HG02759 (cell line): ENCODE measurements around the gene TPRX1.
"Not testable (repeated sequence)": the region's sequence is repeated elsewhere in the genome, so short reads cannot be mapped to it uniquely, and the experiment has no call there.

Experiments used
- ATAC-seq: cut with Tn5 transposase; IDR thresholded peaks from one replicate; pipeline ENCODE4 v1.9.1; 2021; ENCODE audit warnings: mild to moderate bottlenecking, moderate library complexity; ENCODE audit not compliant: unreplicated experiment

TPRX1 gene

GRCh38 chr19:47804451-47804850, at the start of gene TPRX1:
Gene TPRX1 (minus strand): TSS chr19:47804551. CDS start chr19:47804539, 12 bp downstream.
- not testable (repeated sequence) for ATAC-seq

- no peak for ATAC-seq
Measured at GRCh38 chr19:47853003-47853402, 48.7 kb upstream of the TPRX1 start.

- no peak for ATAC-seq
Measured at GRCh38 chr19:47848823-47849473, 44.6 kb upstream of the TPRX1 start.

- no peak for ATAC-seq
Measured at GRCh38 chr19:47848425-47848822, 44.1 kb upstream of the TPRX1 start.

GRCh38 chr19:47842941-47843340, 38.6 kb upstream of the TPRX1 start:
- no peak for ATAC-seq

- ATAC-seq, result no peak
Measured at GRCh38 chr19:47839913-47840312, 35.6 kb upstream of the TPRX1 start.

GRCh38 chr19:47839411-47839810, 35.1 kb upstream of the TPRX1 start:
- ATAC-seq, result no peak

GRCh38 chr19:47836038-47836437, 31.7 kb upstream of the TPRX1 start:
- ATAC-seq, result no peak

- ATAC-seq, result no peak
Measured at GRCh38 chr19:47832723-47833122, 28.4 kb upstream of the TPRX1 start.

- ATAC-seq, result no peak
Measured at GRCh38 chr19:47826800-47827199, 22.4 kb upstream of the TPRX1 start.

GRCh38 chr19:47824396-47824795, 20.0 kb upstream of the TPRX1 start:
- ATAC-seq, result no peak

GRCh38 chr19:47821460-47822020, 17.2 kb upstream of the TPRX1 start, which contains the start of gene CRX:
Gene CRX (plus strand): TSS chr19:47821937. CDS start chr19:47834444, 12,507 bp downstream.
- no peak for ATAC-seq

GRCh38 chr19:47820410-47820809, 16.1 kb upstream of the TPRX1 start:
- ATAC-seq, result no peak

GRCh38 chr19:47819858-47820257, 15.5 kb upstream of the TPRX1 start:
- no peak for ATAC-seq

GRCh38 chr19:47818221-47818620, 13.9 kb upstream of the TPRX1 start:
- ATAC-seq, result not testable (repeated sequence)

GRCh38 chr19:47816270-47816669, 11.9 kb upstream of the TPRX1 start:
- ATAC-seq, result not testable (repeated sequence)

GRCh38 chr19:47813995-47814328, 9.6 kb upstream of the TPRX1 start:
- ATAC-seq, result no peak

GRCh38 chr19:47813304-47813994, 9.1 kb upstream of the TPRX1 start:
- peak; percentile 47 for ATAC-seq

- no peak for ATAC-seq
Measured at GRCh38 chr19:47806435-47806834, 2.1 kb upstream of the TPRX1 start.

- no peak for ATAC-seq
Measured at GRCh38 chr19:47805313-47805712, 962 bp upstream of the TPRX1 start.

GRCh38 chr19:47803671-47804070, 680 bp downstream of the TPRX1 start:
- not testable (repeated sequence) for ATAC-seq

GRCh38 chr19:47803148-47803547, 1.2 kb downstream of the TPRX1 start:
- not testable (repeated sequence) for ATAC-seq
